Colon (tissue), 2 donors: ENCODE measurements around the gene ETFB.

Experiments used
- FAIRE-seq: peaks from 2 replicates; lab custom pipeline; 2012; peaks lifted over from hg19 to GRCh38; lab: Jason Lieb, UNC
- donor health status: control.
- donor health status: control.

Gene ETFB

GRCh38 chr19:51372649-51373504, 6.7 kb upstream of the ETFB start, which contains the start of gene NKG7:
Gene NKG7 (minus strand): TSS chr19:51372654. CDS start chr19:51372535, 119 bp downstream.
- FAIRE-seq, result no peak

GRCh38 chr19:51372021-51372648, 5.9 kb upstream of the ETFB start:
- FAIRE-seq, result no peak

GRCh38 chr19:51371186-51371690, 5.0 kb upstream of the ETFB start:
- FAIRE-seq, result no peak

GRCh38 chr19:51370230-51370629, 4.0 kb upstream of the ETFB start:
- FAIRE-seq, result no peak

GRCh38 chr19:51368366-51369282, 2.4 kb upstream of the ETFB start, which contains the start of gene CLDND2:
Gene CLDND2 (minus strand): TSS chr19:51369003. CDS start chr19:51368577, 426 bp downstream.
- FAIRE-seq, result no peak

GRCh38 chr19:51367565-51368365, 1.6 kb upstream of the ETFB start:
- no peak for FAIRE-seq

GRCh38 chr19:51367255-51367564, 1.0 kb upstream of the ETFB start:
- FAIRE-seq, result no peak

GRCh38 chr19:51366389-51367254, 434 bp upstream of the ETFB start:
- no peak for FAIRE-seq

- no peak for FAIRE-seq
Measured at GRCh38 chr19:51365211-51365964, 800 bp downstream of the ETFB start.

GRCh38 chr19:51364200-51365106, 1.7 kb downstream of the ETFB start:
- no peak for FAIRE-seq

- no peak for FAIRE-seq
Measured at GRCh38 chr19:51361239-51361638, 4.9 kb downstream of the ETFB start.

- no peak for FAIRE-seq
Measured at GRCh38 chr19:51359294-51359693, 6.9 kb downstream of the ETFB start.

GRCh38 chr19:51357952-51358351, 8.2 kb downstream of the ETFB start:
- no peak for FAIRE-seq

- FAIRE-seq, result no peak
Measured at GRCh38 chr19:51356159-51356801, 9.9 kb downstream of the ETFB start.

GRCh38 chr19:51354742-51355148, 11.4 kb downstream of the ETFB start:
- no peak for FAIRE-seq

- FAIRE-seq, result no peak
Measured at GRCh38 chr19:51354103-51354741, 12.0 kb downstream of the ETFB start.

- no peak for FAIRE-seq
Measured at GRCh38 chr19:51352783-51353360, 13.3 kb downstream of the ETFB start.
